Spinal cord (tissue), 10 donors: Measurements from ENCODE around the gene SYDE2. TPM values are rescaled to one million over a fixed set of nuclear protein-coding genes. Genes with fewer than 3 reads are reported as not detected.

Source experiments
- DNase-seq, 6 donors: peaks; one replicate each; pipeline versions ENCODE4 v3.0.0 to v3.0.0-alpha.2; 2013 to 2015; ENCODE audit warnings: low spot score in 6 of 6, low read depth in 4 of 6
- H3K27ac ChIP-seq: one replicate; pipeline ENCODE4 v1.5.1; 2013; ENCODE audit warnings: low read depth, low read length, control low read depth
- H3K27me3 ChIP-seq: one replicate; pipeline ENCODE4 v1.6.1; 2013; ENCODE audit warnings: low read length; ENCODE audit not compliant: control insufficient read depth, insufficient read depth
- H3K36me3 ChIP-seq: one replicate; pipeline ENCODE4 v1.6.1; 2013; ENCODE audit warnings: low read length; ENCODE audit not compliant: control insufficient read depth, insufficient read depth
- H3K4me1 ChIP-seq: one replicate; pipeline ENCODE4 v1.6.1; 2013; ENCODE audit warnings: low read length; ENCODE audit not compliant: control insufficient read depth, insufficient read depth
- H3K4me3 ChIP-seq: one replicate; pipeline ENCODE4 v1.5.1; 2013; ENCODE audit warnings: low read depth, low read length, control low read depth
- H3K9me3 ChIP-seq: one replicate; pipeline ENCODE4 v1.6.1; 2013; ENCODE audit warnings: low read length; ENCODE audit not compliant: control insufficient read depth, insufficient read depth
- WGBS: methylation state at CpG from one replicate; pipeline ENCODE4 v1.1.5; 2013; ENCODE audit warnings: missing lambda C conversion rate; ENCODE audit not compliant: insufficient coverage; 5-methylcytosine and 5-hydroxymethylcytosine counted together
- polyA plus RNA-seq, 2 donors: library from polyadenylated mRNA; unstranded; fragments of 120-200 nt; gene quantifications; one replicate each; pipeline ENCODE4 v1.2.1, GENCODE V29; 2013; ENCODE audit not compliant: insufficient read length in 2 of 2
- total RNA-seq, 2 donors: library from RNA; depleted of rRNA in 1 of 2; stranded (reverse); fragments of 120-200 nt in 1 of 2; fragments of >200 nt in 1 of 2; gene quantifications; one replicate each; pipeline versions ENCODE4 v1.2.3 to v1.2.4, GENCODE V29; 2013 to 2014
- donor health status: healthy.

SYDE2 gene
- total and polyA plus RNA-seq, 4 donors: 1.5 to 14.7 (median 6.7) TPM

- Histone ChIP-seq H3K27me3 (no peaks in the 10 kb centered on the region), H3K27ac (no peak overlapping the region), H3K9me3 (no peaks in the 10 kb centered on the region), H3K4me3 (no peak overlapping the region), H3K4me1 (no peaks in the 10 kb centered on the region), H3K36me3 (no peaks in the 10 kb centered on the region)
- DNase-seq: no peak
- WGBS: 100% methylated on average over 1 of the region's 2 CpGs
Measured at GRCh38 chr1:85178396-85178795, 22.4 kb downstream of the SYDE2 start.

DNA sequence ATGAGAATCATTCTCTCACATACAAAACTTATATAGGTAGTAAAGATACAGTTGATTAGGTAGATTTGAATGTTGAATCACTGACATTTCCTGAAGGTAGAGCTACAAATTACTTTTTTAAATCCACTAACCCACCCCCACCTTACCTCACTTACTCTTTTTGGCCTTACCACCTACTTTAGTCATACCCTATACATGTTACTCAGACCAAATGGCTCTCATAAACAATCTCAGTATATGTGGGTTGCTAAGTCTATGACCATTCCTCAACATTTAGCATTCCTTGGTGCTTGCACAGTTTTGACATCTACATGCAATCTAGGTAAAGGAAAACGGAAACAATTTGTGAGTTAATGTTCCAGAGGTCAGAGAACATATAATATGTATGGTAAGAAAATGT is 26.3 kb downstream of the SYDE2 start:
- no peak for DNase-seq
- WGBS: no CpG with 5 or more reads among the region's 1 CpG
- H3K4me3 ChIP-seq: no peak overlapping the region
- H3K36me3 ChIP-seq: no peaks in the 10 kb centered on the region
- no peaks in the 10 kb centered on the region for H3K27me3 ChIP-seq
- H3K9me3 ChIP-seq: no peaks in the 10 kb centered on the region
- no peaks in the 10 kb centered on the region for H3K4me1 ChIP-seq
- no peak overlapping the region for H3K27ac ChIP-seq

GRCh38 chr1:85172684-85173337 is 28.0 kb downstream of the SYDE2 start:
- H3K4me1 ChIP-seq: no peaks in the 10 kb centered on the region
- H3K27ac ChIP-seq: no peak overlapping the region
- no peaks in the 10 kb centered on the region for H3K9me3 ChIP-seq
- no peaks in the 10 kb centered on the region for H3K36me3 ChIP-seq
- no peak overlapping the region for H3K4me3 ChIP-seq
- 82% methylated on average over 3 of the region's 4 CpGs for WGBS
- DNase-seq: no peak
- no peaks in the 10 kb centered on the region for H3K27me3 ChIP-seq

GRCh38 chr1:85171721-85172120 is 29.1 kb downstream of the SYDE2 start:
- Histone ChIP-seq H3K27me3 (no peaks in the 10 kb centered on the region), H3K4me3 (no peak overlapping the region), H3K27ac (no peak overlapping the region), H3K4me1 (no peaks in the 10 kb centered on the region), H3K36me3 (no peaks in the 10 kb centered on the region), H3K9me3 (no peaks in the 10 kb centered on the region)
- no CpG with 5 or more reads among the region's 1 CpG for WGBS
- no peak for DNase-seq

DNA sequence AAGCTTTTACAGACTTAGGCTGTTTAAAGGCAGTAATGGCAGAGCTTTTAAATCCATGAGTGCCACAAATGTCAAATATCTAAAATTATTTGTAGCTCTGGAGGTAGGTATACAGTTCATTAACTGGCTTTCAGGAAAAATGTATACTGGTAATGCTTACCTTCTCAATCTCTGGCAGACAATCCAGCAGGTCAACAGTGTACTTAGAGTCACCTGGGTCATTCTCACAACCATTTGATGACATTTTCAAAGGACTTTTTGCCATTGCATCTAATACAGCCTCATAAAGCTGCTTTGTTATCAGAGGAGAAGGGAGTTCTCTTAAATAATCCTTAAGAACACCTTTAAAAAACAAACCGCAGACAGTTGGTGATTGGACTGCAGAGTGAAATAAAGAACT is 31.9 kb downstream of the SYDE2 start:
- Histone ChIP-seq H3K9me3 (no peaks in the 10 kb centered on the region), H3K4me1 (no peaks in the 10 kb centered on the region), H3K4me3 (no peak overlapping the region), H3K36me3 (no peaks in the 10 kb centered on the region), H3K27me3 (no peaks in the 10 kb centered on the region), H3K27ac (no peak overlapping the region)
- no CpG with 5 or more reads among the region's 1 CpG for WGBS
- DNase-seq: no peak

DNA sequence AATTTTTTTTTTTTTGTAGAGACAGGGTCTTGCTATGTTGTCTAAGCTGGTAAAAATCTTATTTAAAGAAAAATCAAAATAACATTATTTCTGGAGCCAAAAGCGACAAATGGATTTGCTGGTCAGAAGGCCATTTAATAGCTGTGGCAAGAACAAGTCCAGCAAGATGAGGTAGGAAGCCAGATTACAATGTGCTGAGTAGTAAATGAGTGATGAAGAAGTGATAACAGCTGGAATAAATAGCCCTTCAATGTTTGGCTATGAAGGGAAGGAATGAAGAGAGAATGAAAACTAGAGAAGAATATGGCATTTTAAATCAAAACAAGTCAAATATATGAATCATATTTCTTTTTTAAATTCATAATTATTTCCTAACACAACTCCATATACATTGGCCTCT is 34.5 kb downstream of the SYDE2 start:
- H3K4me3 ChIP-seq: no peak overlapping the region
- DNase-seq: no peak
- H3K36me3 ChIP-seq: no peaks in the 10 kb centered on the region
- H3K27me3 ChIP-seq: no peaks in the 10 kb centered on the region
- H3K4me1 ChIP-seq: no peaks in the 10 kb centered on the region
- no peak overlapping the region for H3K27ac ChIP-seq
- no peaks in the 10 kb centered on the region for H3K9me3 ChIP-seq
- 100% methylated on average over 1 of the region's 1 CpG for WGBS

GRCh38 chr1:85158910-85159309 is 41.9 kb downstream of the SYDE2 start:
- no peaks in the 10 kb centered on the region for H3K4me1 ChIP-seq
- H3K4me3 ChIP-seq: no peak overlapping the region
- H3K36me3 ChIP-seq: no peaks in the 10 kb centered on the region
- H3K27ac ChIP-seq: no peak overlapping the region
- no peaks in the 10 kb centered on the region for H3K9me3 ChIP-seq
- 80% methylated on average over 1 of the region's 5 CpGs for WGBS
- DNase-seq: no peak
- H3K27me3 ChIP-seq: no peaks in the 10 kb centered on the region

DNA sequence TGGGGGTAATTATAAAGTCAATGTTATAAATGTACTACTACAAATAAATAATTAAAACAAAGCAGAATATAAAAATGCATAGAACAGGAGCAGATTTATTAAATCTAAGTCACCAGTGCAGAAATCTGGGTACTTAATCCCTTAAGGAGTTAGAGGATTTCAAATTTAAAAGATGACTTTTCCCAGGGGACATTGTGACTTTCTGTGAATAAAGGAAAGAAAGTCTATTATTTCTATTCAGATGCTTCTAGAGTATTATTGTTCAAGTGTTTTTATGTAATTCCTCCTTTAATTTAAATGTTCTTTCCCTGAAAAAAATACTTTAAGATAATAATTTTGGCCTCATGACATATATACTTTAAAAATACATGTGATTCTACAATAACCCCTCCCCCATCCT is 43.4 kb downstream of the SYDE2 start:
- H3K4me1 ChIP-seq: no peaks in the 10 kb centered on the region
- no peak for DNase-seq
- H3K27ac ChIP-seq: no peak overlapping the region
- no peaks in the 10 kb centered on the region for H3K27me3 ChIP-seq
- H3K9me3 ChIP-seq: no peaks in the 10 kb centered on the region
- no peak overlapping the region for H3K4me3 ChIP-seq
- no peaks in the 10 kb centered on the region for H3K36me3 ChIP-seq

GRCh38 chr1:85153149-85153891 is 47.5 kb downstream of the SYDE2 start:
- Histone ChIP-seq H3K27ac (no peak overlapping the region), H3K4me1 (no peaks in the 10 kb centered on the region), H3K9me3 (no peaks in the 10 kb centered on the region), H3K27me3 (no peaks in the 10 kb centered on the region), H3K36me3 (no peaks in the 10 kb centered on the region), H3K4me3 (no peak overlapping the region)
- WGBS: 90% methylated on average over 1 of the region's 4 CpGs
- DNase-seq: no peak

GRCh38 chr1:85151446-85151845 is 49.4 kb downstream of the SYDE2 start:
- DNase-seq: no peak
- no peak overlapping the region for H3K27ac ChIP-seq
- no peaks in the 10 kb centered on the region for H3K4me1 ChIP-seq
- H3K27me3 ChIP-seq: no peaks in the 10 kb centered on the region
- no peak overlapping the region for H3K4me3 ChIP-seq
- H3K9me3 ChIP-seq: no peaks in the 10 kb centered on the region
- no peaks in the 10 kb centered on the region for H3K36me3 ChIP-seq
- no CpG with 5 or more reads among the region's 4 CpGs for WGBS
